ENCODE measurements around the gene KY. TPM values are rescaled to one million over a fixed set of nuclear protein-coding genes. Genes with fewer than 3 reads are reported as not detected.

KY gene
- total RNA-seq, 4 donors from 2014 or later: not detected

DNA sequence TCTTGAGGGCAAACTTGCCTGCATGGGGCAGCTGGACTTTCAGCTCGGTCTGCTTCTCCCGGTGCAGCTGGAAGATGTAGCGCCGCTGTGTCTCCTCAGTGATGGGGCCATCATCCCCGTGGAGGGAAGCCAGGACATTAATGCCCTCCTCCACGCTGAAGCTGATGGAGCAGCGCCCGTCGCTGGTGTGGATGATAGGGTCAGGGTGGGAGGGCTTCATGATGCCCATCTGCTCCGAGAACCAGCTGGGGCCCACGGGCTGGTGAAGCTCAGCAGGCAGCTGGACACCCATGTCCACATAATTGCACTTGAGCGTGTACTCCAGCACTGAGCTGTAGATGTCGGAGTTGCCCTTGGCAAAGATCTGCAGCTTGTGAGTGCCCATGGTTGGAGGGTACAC is 46.9 kb downstream of the KY start:
- TF ChIP-seq, protein P1, sequence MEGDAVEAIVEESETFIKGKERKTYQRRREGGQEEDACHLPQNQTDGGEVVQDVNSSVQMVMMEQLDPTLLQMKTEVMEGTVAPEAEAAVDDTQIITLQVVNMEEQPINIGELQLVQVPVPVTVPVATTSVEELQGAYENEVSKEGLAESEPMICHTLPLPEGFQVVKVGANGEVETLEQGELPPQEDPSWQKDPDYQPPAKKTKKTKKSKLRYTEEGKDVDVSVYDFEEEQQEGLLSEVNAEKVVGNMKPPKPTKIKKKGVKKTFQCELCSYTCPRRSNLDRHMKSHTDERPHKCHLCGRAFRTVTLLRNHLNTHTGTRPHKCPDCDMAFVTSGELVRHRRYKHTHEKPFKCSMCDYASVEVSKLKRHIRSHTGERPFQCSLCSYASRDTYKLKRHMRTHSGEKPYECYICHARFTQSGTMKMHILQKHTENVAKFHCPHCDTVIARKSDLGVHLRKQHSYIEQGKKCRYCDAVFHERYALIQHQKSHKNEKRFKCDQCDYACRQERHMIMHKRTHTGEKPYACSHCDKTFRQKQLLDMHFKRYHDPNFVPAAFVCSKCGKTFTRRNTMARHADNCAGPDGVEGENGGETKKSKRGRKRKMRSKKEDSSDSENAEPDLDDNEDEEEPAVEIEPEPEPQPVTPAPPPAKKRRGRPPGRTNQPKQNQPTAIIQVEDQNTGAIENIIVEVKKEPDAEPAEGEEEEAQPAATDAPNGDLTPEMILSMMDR (IDR thresholded peaks at IDR 0.05; ENCODE audit: low read depth): no peak

DNA sequence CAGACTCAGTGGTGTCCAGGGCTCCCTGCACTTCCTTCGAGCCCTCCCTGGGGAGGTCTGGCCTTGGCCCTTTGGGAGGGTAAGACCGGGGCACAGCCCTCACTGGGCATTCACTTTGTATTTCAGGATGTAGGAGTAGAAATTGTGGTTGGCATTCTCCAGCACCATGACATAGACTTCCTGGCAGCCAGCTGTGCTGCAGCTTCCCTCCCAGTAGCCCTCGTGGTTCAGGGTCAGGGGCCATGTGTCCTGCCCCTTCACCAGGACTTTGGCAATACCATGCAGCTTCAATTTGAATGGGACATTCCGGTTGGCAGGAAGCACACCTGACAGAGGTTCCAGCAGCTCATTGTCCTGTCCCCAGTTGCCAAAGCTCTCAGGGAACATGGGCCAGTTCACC is 47.3 kb downstream of the KY start:
- TF ChIP-seq, protein P1 (IDR thresholded peaks at IDR 0.05; ENCODE audit: low read depth): no peak

DNA sequence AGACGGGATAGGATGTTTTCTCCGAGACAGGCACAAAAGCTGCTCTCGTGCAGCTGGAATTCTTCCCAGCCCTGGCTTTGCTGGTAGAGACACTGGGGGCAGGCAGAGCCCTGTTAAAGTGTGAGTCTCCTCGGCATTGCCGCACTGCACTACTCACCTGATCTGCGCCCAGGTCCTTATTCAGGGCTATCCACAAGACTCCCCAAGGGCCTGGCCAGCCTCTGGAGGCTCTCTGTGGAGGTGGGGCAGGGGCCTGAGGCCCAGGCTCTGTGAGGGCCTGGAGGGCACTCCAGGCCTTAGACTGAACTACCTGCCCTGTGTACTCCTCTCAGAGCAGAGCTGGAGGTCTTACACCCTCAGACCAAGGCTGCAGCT is 48.4 kb downstream of the KY start:
- TF ChIP-seq, protein P1 (IDR thresholded peaks at IDR 0.05; ENCODE audit: low read depth): no peak

DNA sequence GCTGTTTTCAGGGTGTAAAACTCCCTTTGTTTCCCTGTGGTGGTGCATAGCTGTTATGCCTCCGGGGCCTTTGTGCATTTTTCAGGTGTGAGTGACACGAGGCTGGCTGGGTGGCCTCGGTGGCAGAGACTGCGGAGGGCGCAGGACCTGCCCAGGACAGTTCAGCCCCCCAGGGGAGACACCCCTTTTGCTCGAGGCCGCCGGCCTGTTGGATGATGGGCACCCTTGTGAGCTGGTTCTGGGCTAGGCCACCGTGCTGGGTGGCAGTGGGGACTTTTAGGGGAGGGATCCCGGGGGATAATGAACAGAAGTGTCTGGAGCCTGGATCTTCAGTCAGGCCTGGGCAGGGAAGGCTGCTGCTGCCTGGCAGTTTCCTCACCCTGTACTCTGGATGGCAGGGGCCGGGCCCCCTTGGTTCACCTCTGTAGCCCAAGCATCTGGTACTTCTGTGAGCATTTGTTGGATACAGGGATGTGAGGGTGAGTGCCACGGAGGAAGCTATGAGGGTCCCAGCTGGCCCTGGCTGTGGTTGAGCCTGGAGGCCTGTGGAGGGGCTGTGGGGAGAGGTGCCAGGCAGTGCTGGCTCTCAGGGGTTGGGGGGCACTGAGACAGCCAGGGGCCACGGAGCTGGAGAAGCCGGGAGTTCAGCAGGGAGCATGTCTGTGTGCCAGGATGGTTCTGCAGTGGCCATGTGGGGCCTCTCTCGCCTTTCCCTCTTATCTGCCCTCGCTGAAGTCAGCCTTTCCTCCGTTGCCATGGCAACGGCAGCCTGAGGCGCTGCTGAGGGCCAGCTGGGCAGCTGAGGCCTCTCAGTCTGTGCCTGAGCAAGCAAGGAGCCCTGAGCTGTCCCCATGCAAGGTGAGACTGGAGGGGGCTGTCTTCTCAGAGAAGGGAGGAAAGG is 49.0 kb downstream of the KY start:
- TF ChIP-seq, protein P1 (IDR thresholded peaks at IDR 0.05; ENCODE audit: low read depth): no peak

DNA sequence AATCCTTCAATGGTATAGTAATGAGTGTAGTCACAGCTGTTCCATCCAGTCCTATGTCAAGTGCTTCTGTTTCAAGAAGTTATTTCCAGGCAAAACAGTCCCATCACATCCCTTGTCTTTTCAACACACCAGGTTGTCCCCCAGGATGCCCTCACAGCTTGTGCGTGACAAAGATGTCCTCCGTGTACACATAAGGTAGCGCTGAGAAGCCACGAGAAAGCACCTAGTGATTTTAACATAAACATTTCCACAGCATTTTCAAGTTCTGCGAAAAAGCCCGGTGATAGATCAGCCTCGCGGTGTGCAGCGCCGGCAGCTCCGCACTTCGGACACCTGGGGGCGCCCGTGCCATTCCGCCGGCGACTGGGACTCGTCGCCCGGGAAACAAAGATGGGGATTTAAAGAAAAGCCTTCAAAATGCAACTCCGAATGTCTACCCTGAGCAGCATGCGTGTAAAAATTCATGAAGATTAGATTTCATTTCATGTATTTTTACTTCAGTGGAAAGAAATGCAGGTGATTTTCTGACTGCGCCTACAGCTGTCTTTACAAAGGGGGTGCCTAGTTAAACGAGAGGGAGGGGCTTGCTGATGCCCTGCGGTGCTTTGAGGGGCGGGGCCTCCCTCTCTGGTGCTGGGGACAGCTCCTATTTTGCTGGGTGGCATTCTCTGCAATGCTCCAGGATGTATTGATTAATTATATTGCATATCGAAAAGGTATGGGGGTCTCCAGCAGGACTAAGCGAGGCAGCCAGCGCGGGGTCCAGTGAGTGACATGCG is 49.9 kb downstream of the KY start:
- TF ChIP-seq, protein P1 (IDR thresholded peaks at IDR 0.05; ENCODE audit: low read depth): no peak

DNA sequence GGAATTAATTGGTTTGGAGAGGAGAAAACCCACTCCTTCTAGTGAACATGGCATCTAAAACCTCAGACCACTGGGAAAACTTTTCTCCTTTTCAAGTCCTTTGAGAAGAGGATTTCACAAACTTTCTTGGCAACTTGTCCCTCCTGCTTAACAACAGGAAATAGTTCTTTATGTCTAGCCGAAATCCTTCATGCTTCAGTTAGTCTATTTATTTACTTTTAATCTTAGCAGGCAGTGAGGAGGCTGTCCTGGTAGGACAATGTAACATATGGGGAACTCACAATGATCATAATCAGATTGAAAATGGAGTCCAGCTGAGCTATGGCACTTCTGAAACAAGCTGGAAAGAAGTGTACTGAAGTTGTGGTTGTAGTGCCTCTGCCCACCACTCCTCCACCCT is 50.6 kb downstream of the KY start:
- TF ChIP-seq, protein P1 (IDR thresholded peaks at IDR 0.05; ENCODE audit: low read depth): no peak
